ENCODE data around the gene CEP70. TPM values are rescaled to one million over a fixed set of nuclear protein-coding genes. Genes with fewer than 3 reads are reported as not detected.
A peak's percentile ranks its signal among the peaks of the same experiment; 100 is the strongest.

CEP70 gene, protein sequence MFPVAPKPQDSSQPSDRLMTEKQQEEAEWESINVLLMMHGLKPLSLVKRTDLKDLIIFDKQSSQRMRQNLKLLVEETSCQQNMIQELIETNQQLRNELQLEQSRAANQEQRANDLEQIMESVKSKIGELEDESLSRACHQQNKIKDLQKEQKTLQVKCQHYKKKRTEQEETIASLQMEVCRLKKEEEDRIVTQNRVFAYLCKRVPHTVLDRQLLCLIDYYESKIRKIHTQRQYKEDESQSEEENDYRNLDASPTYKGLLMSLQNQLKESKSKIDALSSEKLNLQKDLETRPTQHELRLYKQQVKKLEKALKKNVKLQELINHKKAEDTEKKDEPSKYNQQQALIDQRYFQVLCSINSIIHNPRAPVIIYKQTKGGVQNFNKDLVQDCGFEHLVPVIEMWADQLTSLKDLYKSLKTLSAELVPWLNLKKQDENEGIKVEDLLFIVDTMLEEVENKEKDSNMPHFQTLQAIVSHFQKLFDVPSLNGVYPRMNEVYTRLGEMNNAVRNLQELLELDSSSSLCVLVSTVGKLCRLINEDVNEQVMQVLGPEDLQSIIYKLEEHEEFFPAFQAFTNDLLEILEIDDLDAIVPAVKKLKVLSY
- total RNA-seq, result 10 to 100 TPM; 25.5 to 54.4 (median 39.0) TPM

DNA sequence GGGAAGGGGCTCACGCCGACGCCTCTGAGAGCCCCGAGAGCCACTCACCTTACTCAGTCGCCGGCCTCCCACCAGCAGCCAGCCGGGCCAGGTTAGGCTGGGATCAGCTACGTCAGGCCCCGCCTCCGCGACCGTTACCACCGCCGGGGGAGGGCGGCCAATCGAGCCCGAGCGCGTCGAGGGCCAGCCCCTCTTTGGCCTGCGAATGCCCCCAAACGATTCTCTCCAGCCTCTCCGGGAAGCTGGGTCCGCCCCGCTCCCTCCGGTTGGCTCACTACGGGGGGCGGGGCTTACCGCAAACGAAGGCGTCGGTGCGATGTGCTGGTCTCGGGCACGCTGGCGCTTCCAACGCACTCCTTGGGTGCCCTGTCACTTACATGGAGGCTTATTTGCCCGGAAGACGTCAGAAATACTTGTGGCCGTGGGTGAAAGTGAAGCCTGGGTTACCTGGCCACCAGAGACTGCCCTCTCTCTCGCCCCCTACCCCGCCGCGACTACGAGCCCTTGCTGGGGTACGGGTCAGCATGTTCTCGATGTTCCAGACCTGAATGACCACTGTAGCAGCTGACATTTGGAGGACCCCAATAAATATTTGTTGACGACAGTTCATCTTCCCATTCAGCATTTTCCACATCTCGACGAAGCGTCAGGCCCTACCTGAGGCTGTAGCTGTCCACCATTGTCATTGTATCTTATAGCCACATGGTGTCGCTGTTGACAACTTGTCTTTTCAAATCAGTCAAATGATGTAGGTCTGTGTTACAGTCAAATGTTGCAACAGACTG, at the start of gene CEP70:
Gene CEP70 (minus strand): TSS at position 111 of the 785 bp plus-strand sequence. CDS start 21,333 bp downstream, outside the sequence.
- H3K4me3 ChIP-seq, result peak within 1 kb of the TSS; percentile 67 to 75 (median 70)
- peaks cover 0 to 10% (median 4%) of the 10 kb centered on the region in 4 donors for H3K36me3 ChIP-seq
- H3K4me1 ChIP-seq, result peaks cover 5 to 18% (median 13%) of the 10 kb centered on the region in 4 donors
- peak; percentile 98 for DNase-seq (ENCODE audit: extremely low spot score)
- H3K27ac ChIP-seq (replicated peaks in 1 of 4), result peak within 1 kb of the TSS; percentile 89 to 98 (median 89)
- no peaks in the 10 kb centered on the region for H3K27me3 ChIP-seq
- TF ChIP-seq EP300 (IDR thresholded peaks at IDR 0.05) (no peak), POLR2AphosphoS5 (IDR thresholded peaks at IDR 0.05) (peak; percentile 96 to 97), POLR2A (IDR thresholded peaks at IDR 0.05; ENCODE audit: low read depth) (peak; percentile 82)
- TF ChIP-seq, protein P1, sequence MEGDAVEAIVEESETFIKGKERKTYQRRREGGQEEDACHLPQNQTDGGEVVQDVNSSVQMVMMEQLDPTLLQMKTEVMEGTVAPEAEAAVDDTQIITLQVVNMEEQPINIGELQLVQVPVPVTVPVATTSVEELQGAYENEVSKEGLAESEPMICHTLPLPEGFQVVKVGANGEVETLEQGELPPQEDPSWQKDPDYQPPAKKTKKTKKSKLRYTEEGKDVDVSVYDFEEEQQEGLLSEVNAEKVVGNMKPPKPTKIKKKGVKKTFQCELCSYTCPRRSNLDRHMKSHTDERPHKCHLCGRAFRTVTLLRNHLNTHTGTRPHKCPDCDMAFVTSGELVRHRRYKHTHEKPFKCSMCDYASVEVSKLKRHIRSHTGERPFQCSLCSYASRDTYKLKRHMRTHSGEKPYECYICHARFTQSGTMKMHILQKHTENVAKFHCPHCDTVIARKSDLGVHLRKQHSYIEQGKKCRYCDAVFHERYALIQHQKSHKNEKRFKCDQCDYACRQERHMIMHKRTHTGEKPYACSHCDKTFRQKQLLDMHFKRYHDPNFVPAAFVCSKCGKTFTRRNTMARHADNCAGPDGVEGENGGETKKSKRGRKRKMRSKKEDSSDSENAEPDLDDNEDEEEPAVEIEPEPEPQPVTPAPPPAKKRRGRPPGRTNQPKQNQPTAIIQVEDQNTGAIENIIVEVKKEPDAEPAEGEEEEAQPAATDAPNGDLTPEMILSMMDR (IDR thresholded peaks at IDR 0.05), result peak; percentile 83 to 92 (median 86)
- intact Hi-C loops (cut with DNase I), result loop anchor here (1.0 to 10.0 kb wide), 4 partner anchors 15 to 321 kb away; partner anchors contain the start of gene PIK3CB
- no peaks in the 10 kb centered on the region for H3K9me3 ChIP-seq
- WGBS, result 0% methylated on average over 15 of the region's 52 CpGs

DNA sequence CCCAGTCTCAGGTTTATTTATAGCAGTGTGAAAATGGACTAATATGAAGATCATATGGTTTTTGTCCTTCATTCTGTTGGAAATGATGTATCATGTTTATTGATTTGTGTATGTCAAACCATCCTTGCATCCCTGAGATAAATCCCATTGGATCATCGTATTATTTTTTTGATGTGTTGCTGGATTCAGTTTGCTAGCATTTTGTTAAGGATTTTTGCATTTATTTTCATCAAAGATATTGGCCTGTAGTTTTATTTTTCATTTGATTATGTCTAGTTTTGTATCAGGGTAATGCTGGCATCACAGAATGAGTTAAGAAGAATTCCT, 48.8 kb upstream of the CEP70 start:
- no peak overlapping the region for H3K27ac ChIP-seq (replicated peaks in 1 of 4)
- peaks cover 0 to 60% (median 30%) of the 10 kb centered on the region in 4 donors for H3K9me3 ChIP-seq
- no peak overlapping the region for H3K4me3 ChIP-seq
- H3K4me1 ChIP-seq, result no peaks in the 10 kb centered on the region
- no peak for DNase-seq (ENCODE audit: extremely low spot score)
- intact Hi-C loops (cut with DNase I), result no loop called here
- TF ChIP-seq, protein P1 (IDR thresholded peaks at IDR 0.05), result no peak
- TF ChIP-seq EP300 (IDR thresholded peaks at IDR 0.05) (no peak), POLR2A (IDR thresholded peaks at IDR 0.05; ENCODE audit: low read depth) (no peak), POLR2AphosphoS5 (IDR thresholded peaks at IDR 0.05) (no peak)
- H3K36me3 ChIP-seq, result no peaks in the 10 kb centered on the region
- 100% methylated on average over 1 of the region's 1 CpG for WGBS
- no peaks in the 10 kb centered on the region for H3K27me3 ChIP-seq

DNA sequence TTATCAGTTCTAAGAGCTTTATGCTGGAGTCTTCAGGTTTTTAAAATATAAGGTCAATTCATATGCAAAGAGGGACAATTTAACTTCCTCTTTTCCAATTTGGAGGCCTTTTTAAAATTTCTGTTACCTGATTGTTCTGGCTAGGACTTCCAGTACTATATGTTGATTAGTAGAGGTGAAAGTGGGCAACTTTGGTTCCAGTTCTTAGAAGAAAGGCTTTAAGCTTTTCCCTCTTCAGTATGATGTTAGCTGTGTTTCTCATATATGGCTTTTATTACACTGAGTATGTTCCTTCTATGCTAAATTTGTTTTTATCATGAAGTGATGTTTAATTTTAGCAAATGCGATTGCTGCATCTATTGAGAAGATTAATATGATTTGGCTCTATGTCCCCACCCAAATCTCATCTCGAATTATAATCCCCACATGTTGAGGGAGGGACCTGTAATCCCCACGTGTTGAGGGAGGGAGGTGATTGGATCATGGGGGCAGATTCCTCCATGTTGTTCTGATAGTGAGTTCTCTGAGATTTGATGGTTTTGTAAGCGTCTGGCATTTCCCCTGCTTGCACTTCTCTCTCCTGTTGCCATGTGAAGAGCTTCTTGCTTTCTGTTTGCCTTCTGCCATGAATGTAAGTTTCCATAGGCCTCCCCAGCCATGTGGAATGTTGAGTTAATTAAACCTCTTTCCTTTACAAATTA, 48.3 kb upstream of the CEP70 start:
- TF ChIP-seq POLR2AphosphoS5 (IDR thresholded peaks at IDR 0.05) (no peak), POLR2A (IDR thresholded peaks at IDR 0.05; ENCODE audit: low read depth) (no peak), EP300 (IDR thresholded peaks at IDR 0.05) (no peak)
- TF ChIP-seq, protein P1 (IDR thresholded peaks at IDR 0.05), result no peak
- H3K4me3 ChIP-seq, result no peak overlapping the region
- 84% methylated on average over 4 of the region's 4 CpGs for WGBS
- no peaks in the 10 kb centered on the region for H3K4me1 ChIP-seq
- H3K36me3 ChIP-seq, result no peaks in the 10 kb centered on the region
- no peaks in the 10 kb centered on the region for H3K27me3 ChIP-seq
- DNase-seq (ENCODE audit: extremely low spot score), result no peak
- H3K27ac ChIP-seq (replicated peaks in 1 of 4), result no peak overlapping the region
- intact Hi-C loops (cut with DNase I), result no loop called here
- peaks cover 0 to 59% (median 30%) of the 10 kb centered on the region in 4 donors for H3K9me3 ChIP-seq

DNA sequence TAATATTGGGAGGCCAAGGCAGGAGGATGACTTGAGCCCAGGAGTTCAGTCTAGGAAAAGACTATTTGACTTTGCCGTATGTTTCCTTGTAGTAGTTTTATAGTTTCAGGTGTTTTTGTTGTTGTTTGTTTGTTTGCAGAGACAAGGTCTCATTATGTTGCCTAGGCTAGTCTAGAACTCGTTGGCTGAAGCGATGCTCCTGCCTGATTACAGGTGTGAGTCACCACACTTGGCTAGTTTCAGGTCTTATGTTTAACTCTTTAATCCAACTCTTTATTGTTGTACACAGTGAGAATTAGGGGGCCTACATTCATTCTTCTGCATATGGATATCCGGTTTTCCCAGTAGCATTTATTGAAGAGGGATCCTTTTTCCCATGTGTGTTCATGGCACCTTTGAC, 46.5 kb upstream of the CEP70 start:
- no peaks in the 10 kb centered on the region for H3K27me3 ChIP-seq
- no peak overlapping the region for H3K27ac ChIP-seq (replicated peaks in 1 of 4)
- TF ChIP-seq EP300 (IDR thresholded peaks at IDR 0.05) (no peak), POLR2AphosphoS5 (IDR thresholded peaks at IDR 0.05) (no peak), POLR2A (IDR thresholded peaks at IDR 0.05; ENCODE audit: low read depth) (no peak)
- TF ChIP-seq, protein P1 (IDR thresholded peaks at IDR 0.05), result no peak
- H3K4me3 ChIP-seq, result no peak overlapping the region
- DNase-seq (ENCODE audit: extremely low spot score), result no peak
- H3K4me1 ChIP-seq, result no peaks in the 10 kb centered on the region
- intact Hi-C loops (cut with DNase I), result no loop called here
- peaks cover 0 to 42% (median 26%) of the 10 kb centered on the region in 4 donors for H3K9me3 ChIP-seq
- peaks cover 0 to 4% (median 0%) of the 10 kb centered on the region in 4 donors for H3K36me3 ChIP-seq
- 83% methylated on average over 4 of the region's 4 CpGs for WGBS
